ENCODE measurements around the gene LMF1. TPM values are rescaled to one million over a fixed set of nuclear protein-coding genes. Genes with fewer than 3 reads are reported as not detected.

Gene LMF1
- total and polyA plus RNA-seq, 2 of the 4 experiments (the other 2 are of a cell fraction): 7.7 to 13.1 TPM

GRCh38 chr16:959232-960040 lies 11.3 kb downstream of the LMF1 start:
- Histone ChIP-seq H3K27me3 (ENCODE audit: control insufficient read depth, insufficient read depth, low read length) (no peaks in the 10 kb centered on the region), H2AK5ac (ENCODE audit: low read depth, low read length) (no peak overlapping the region), H3K18ac (ENCODE audit: low read depth, low read length) (no peak overlapping the region), H4K91ac (ENCODE audit: insufficient read depth, low read depth, low read length) (no peak overlapping the region), H4K20me1 (ENCODE audit: insufficient read depth, low read length) (0 out of 2 replicates have a peak, but pooled peaks cover 7% of the 10 kb centered on the region), H2BK20ac (ENCODE audit: low read depth, low read length) (no peak overlapping the region), H3K23ac (ENCODE audit: low read depth, low read length) (no peak overlapping the region), H2BK15ac (ENCODE audit: low read depth, low read length) (no peak overlapping the region), H3K4me1 (ENCODE audit: control insufficient read depth, insufficient read depth, low read length) (no peaks in the 10 kb centered on the region), H4K8ac (ENCODE audit: low read depth in 2 of 2, low read length in 2 of 2) (no peak overlapping the region), H3K27ac (ENCODE audit: insufficient read depth, low read length) (no peak overlapping the region), H2BK5ac (ENCODE audit: low read depth, low read length, poor library complexity, severe bottlenecking) (no peak overlapping the region), H3K9me3 (ENCODE audit: control insufficient read depth, insufficient read depth, low read length) (peaks cover 5% of the 10 kb centered on the region; the same call in 1 of the 2 replicates), H4K5ac (ENCODE audit: low read depth, low read length) (no peak overlapping the region), H3K14ac (replicated peaks; ENCODE audit: low read depth, low read length) (no peak overlapping the region), H3K9me1 (ENCODE audit: insufficient read depth, low read length) (no peaks in the 10 kb centered on the region), H2AFZ (replicated peaks; ENCODE audit: low read length, poor library complexity) (no peak overlapping the region), H3K79me1 (ENCODE audit: low read depth in 1 of 2, low read length in 2 of 2) (peaks cover 0 to 4% of the 10 kb centered on the region in 2 experiments; a peak in 1 of 4 replicates), H3K56ac (ENCODE audit: extremely low read depth, insufficient read depth, low read length) (no peak overlapping the region), H3K4me2 (ENCODE audit: low read depth, low read length) (no peak overlapping the region), H3K4me3 (ENCODE audit: insufficient read depth, low read depth, low read length) (no peak overlapping the region), H2AK9ac (replicated peaks; ENCODE audit: low read depth, low read length, poor library complexity) (no peak overlapping the region), H3K9ac (ENCODE audit: low read depth, low read length) (no peak overlapping the region), H2BK120ac (ENCODE audit: low read depth, low read length) (no peak overlapping the region), H3K4ac (ENCODE audit: low read depth, low read length) (no peak overlapping the region), H3K36me3 (ENCODE audit: control insufficient read depth, insufficient read depth, low read length) (no peaks in the 10 kb centered on the region; the same call in 1 of the 2 replicates)
- DNase-seq (no peak), ATAC-seq (ENCODE audit: low read depth) (no peak)
- intact Hi-C loops (cut with micrococcal nuclease): no loop called here
- ChIA-PET POLR2A (ENCODE audit: unreplicated experiment) (no interaction called here), CTCF (no interaction called here)
- TF ChIP-seq RAD21 (IDR thresholded peaks at IDR 0.05; ENCODE audit: low read length) (no peak), MAZ (IDR thresholded peaks at IDR 0.05; ENCODE audit: borderline replicate concordance, low read depth, low read length) (no peak), RCOR1 (IDR thresholded peaks at IDR 0.05; ENCODE audit: insufficient replicate concordance, low read length) (no peak), BHLHE40 (IDR thresholded peaks at IDR 0.05; ENCODE audit: low read depth, low read length) (no peak), CEBPB (IDR thresholded peaks at IDR 0.05; ENCODE audit: low read depth, low read length) (no peak), NFE2L2 (IDR thresholded peaks at IDR 0.05; ENCODE audit: low read depth, low read length) (no peak), SMC3 (IDR thresholded peaks at IDR 0.05; ENCODE audit: low read depth, low read length) (no peak), RFX5 (IDR thresholded peaks at IDR 0.05; ENCODE audit: low read depth, low read length) (no peak), FOS (IDR thresholded peaks at IDR 0.05; ENCODE audit: low read depth, low read length) (no peak), MXI1 (IDR thresholded peaks at IDR 0.05; ENCODE audit: borderline replicate concordance, low read depth, low read length) (no peak)
- no TSS peak for BruUV-seq (replicated peaks)
- in situ Hi-C loops (cut with MboI; ENCODE audit: low sequenced_read_pairs): no loop called here
- dilution Hi-C loops (cut with HindIII; ENCODE audit: low sequenced_read_pairs, unreplicated experiment): no loop called here
- WGBS, 2 experiments (ENCODE audit: extremely low coverage in 2 of 2, insufficient read length in 1 of 2): 82% methylated on average over 15 of the region's 24 CpGs; no CpG with 5 or more reads in 1 of the 2 experiments
